GM18505 (cell line): Measurements from ENCODE around the gene MAP3K2.

Source experiments
- ATAC-seq: cut with Tn5 transposase; IDR thresholded peaks from one replicate; pipeline ENCODE4 v1.9.1; 2021; ENCODE audit not compliant: unreplicated experiment
- POLR2A ChIP-seq: IDR thresholded peaks from 4 replicates; pipeline ENCODE4 v1.6.1; 2011; ENCODE audit warnings: borderline replicate concordance; ENCODE audit not compliant: insufficient read depth, insufficient read length; ENCODE audit errors: extremely low read depth

Gene MAP3K2

GRCh38 chr2:127423880-127424279 lies 36.1 kb upstream of the MAP3K2 start:
- ATAC-seq = no peak
- TF ChIP-seq POLR2A = no peak

- no peak for TF ChIP-seq POLR2A
- ATAC-seq = peak; percentile 39
Measured at GRCh38 chr2:127423478-127423843, 35.7 kb upstream of the MAP3K2 start.

GRCh38 chr2:127422559-127423477 lies 35.0 kb upstream of the MAP3K2 start:
- no peak for TF ChIP-seq POLR2A
- peak; percentile 55 for ATAC-seq

GRCh38 chr2:127421871-127422558 lies 34.2 kb upstream of the MAP3K2 start:
- TF ChIP-seq POLR2A = no peak
- ATAC-seq = no peak

GRCh38 chr2:127421116-127421800 lies 33.5 kb upstream of the MAP3K2 start:
- no peak for TF ChIP-seq POLR2A
- no peak for ATAC-seq

GRCh38 chr2:127420039-127420864 lies 32.5 kb upstream of the MAP3K2 start:
- ATAC-seq = no peak
- TF ChIP-seq POLR2A = no peak

- no peak for TF ChIP-seq POLR2A
- no peak for ATAC-seq
Measured at GRCh38 chr2:127419448-127420038, 31.8 kb upstream of the MAP3K2 start.

- TF ChIP-seq POLR2A = no peak
- ATAC-seq = no peak
Measured at GRCh38 chr2:127419112-127419430, 31.3 kb upstream of the MAP3K2 start.

GRCh38 chr2:127418300-127419111 lies 30.7 kb upstream of the MAP3K2 start, which contains the start of gene PROC:
TSS of gene PROC (plus strand) at chr2:127418427. CDS start at chr2:127419943, 1,516 bp downstream.
- no peak for TF ChIP-seq POLR2A
- no peak for ATAC-seq

GRCh38 chr2:127417406-127417805 lies 29.6 kb upstream of the MAP3K2 start:
- ATAC-seq = no peak
- TF ChIP-seq POLR2A = no peak

GRCh38 chr2:127416506-127417001 lies 28.8 kb upstream of the MAP3K2 start:
- no peak for ATAC-seq

More at GRCh38 chr2:127416506-127417001, 28.8 kb upstream of the MAP3K2 start:
- no peak for TF ChIP-seq POLR2A
